OCI-LY3 (cell line): ENCODE data around the gene HRAS.

Experiments
- H2AFZ ChIP-seq: fragments of 200-600, 300-600 bp; shearing (Covaris generic); 2 replicates; pipeline ENCODE4 v1.6.0; 2014; ENCODE audit warnings: antibody characterized with exemption, low read depth, low read length
- H3K27ac ChIP-seq: fragments of 200-600, 300-600 bp; sonication (generic); 2 replicates; pipeline ENCODE4 v1.5.1; 2014; ENCODE audit warnings: mild to moderate bottlenecking, low read length, moderate library complexity, mixed read lengths
- H3K27me3 ChIP-seq: fragments of 200-600, 300-600 bp; sonication (generic); 2 replicates; pipeline ENCODE4 v1.6.1; 2014; ENCODE audit warnings: low read depth, low read length, mixed read lengths
- H3K36me3 ChIP-seq: fragments of 200-600, 300-600 bp; sonication (generic); replicated peaks from 2 replicates; pipeline ENCODE3; 2014; ENCODE audit warnings: low read depth, low read length, mixed read lengths
- H3K4me1 ChIP-seq: fragments of 300-600, 200-600 bp; sonication (generic); 2 replicates; pipeline ENCODE4 v1.6.1; 2014; ENCODE audit warnings: low read length, mixed read lengths
- H3K4me2 ChIP-seq: fragments of 200-600, 300-600 bp; sonication (generic); 2 replicates; pipeline ENCODE4 v1.6.1; 2014; ENCODE audit warnings: low read length, mixed read lengths
- H3K4me3 ChIP-seq: fragments of 300-600, 200-600 bp; sonication (generic); 2 replicates; pipeline ENCODE4 v1.5.1; 2014; ENCODE audit warnings: antibody characterized with exemption, mild to moderate bottlenecking, low read length, moderate library complexity
- H3K79me2 ChIP-seq: fragments of 300-600, 200-600 bp; shearing (Covaris generic); 2 replicates; pipeline ENCODE4 v1.6.1; 2014; ENCODE audit warnings: mild to moderate bottlenecking, low read length, mixed read lengths
- H3K9ac ChIP-seq: fragments of 300-600, 200-600 bp; shearing (Covaris generic); 2 replicates; pipeline ENCODE4 v1.6.0; 2014; ENCODE audit warnings: mild to moderate bottlenecking, low read length, moderate library complexity
- H3K9me3 ChIP-seq: fragments of 200-600, 300-600 bp; shearing (Covaris generic); 2 replicates; pipeline ENCODE4 v1.6.1; 2014; ENCODE audit warnings: low read length, mixed read lengths; ENCODE audit not compliant: insufficient read depth
- H4K20me1 ChIP-seq: fragments of 200-600, 300-600 bp; sonication (generic); 2 replicates; pipeline ENCODE4 v1.6.1; 2016; ENCODE audit warnings: low read length, mixed read lengths; ENCODE audit not compliant: insufficient read depth
- CTCF ChIP-seq: fragments of 200-600, 300-600 bp; sonication (generic); IDR thresholded peaks from 2 replicates; pipeline ENCODE4 v1.5.1; 2014; ENCODE audit warnings: antibody characterized with exemption, low read length, low read depth
- EZH2phosphoT487 ChIP-seq: fragments of 200-600 bp; shearing (Covaris generic); IDR thresholded peaks from 2 replicates; pipeline ENCODE4 v1.6.1; 2018; ENCODE audit warnings: antibody characterized with exemption, mixed run types, low read depth

The HRAS gene

GRCh38 chr11:555780-556661 is 20.6 kb upstream of the HRAS start:
- TF ChIP-seq EZH2phosphoT487, result no peak
- TF ChIP-seq CTCF, result no peak
- no peak overlapping the region for H3K9ac ChIP-seq
- peaks cover 18% of the 10 kb centered on the region for H3K4me1 ChIP-seq
- H4K20me1 ChIP-seq, result no peaks in the 10 kb centered on the region
- H2AFZ ChIP-seq, result no peak overlapping the region
- no peak overlapping the region for H3K4me2 ChIP-seq
- H3K27ac ChIP-seq, result no peak overlapping the region
- H3K4me3 ChIP-seq, result no peak overlapping the region
- no peaks in the 10 kb centered on the region for H3K9me3 ChIP-seq
- H3K36me3 ChIP-seq, result no peaks in the 10 kb centered on the region
- no peaks in the 10 kb centered on the region for H3K27me3 ChIP-seq
- no peaks in the 10 kb centered on the region for H3K79me2 ChIP-seq

- Histone ChIP-seq H3K27ac (no peak overlapping the region), H2AFZ (0 out of 2 replicates have a peak overlapping the region, but pooled peaks have one; percentile 53), H3K79me2 (no peaks in the 10 kb centered on the region), H3K9ac (peak overlapping the region; percentile 37; the same call in 1 of the 2 replicates), H4K20me1 (no peaks in the 10 kb centered on the region), H3K4me3 (peak overlapping the region; percentile 74), H3K36me3 (no peaks in the 10 kb centered on the region), H3K4me2 (peak overlapping the region; percentile 82), H3K4me1 (peaks cover 18% of the 10 kb centered on the region), H3K27me3 (no peaks in the 10 kb centered on the region), H3K9me3 (no peaks in the 10 kb centered on the region)
- no peak for TF ChIP-seq EZH2phosphoT487
- TF ChIP-seq CTCF, result no peak
These were observed 19.9 kb upstream of the HRAS start for GRCh38 chr11:555227-555779.

- Histone ChIP-seq H3K27me3 (no peaks in the 10 kb centered on the region), H3K9ac (peak overlapping the region; percentile 49), H2AFZ (peak overlapping the region; percentile 6; the same call in 1 of the 2 replicates), H3K4me2 (peak overlapping the region; percentile 82), H3K79me2 (no peaks in the 10 kb centered on the region), H3K4me3 (peak overlapping the region; percentile 74), H3K36me3 (no peaks in the 10 kb centered on the region), H3K9me3 (no peaks in the 10 kb centered on the region), H4K20me1 (no peaks in the 10 kb centered on the region), H3K4me1 (peaks cover 13% of the 10 kb centered on the region; the same call in 1 of the 2 replicates), H3K27ac (no peak overlapping the region)
- TF ChIP-seq CTCF (peak; percentile 46), EZH2phosphoT487 (no peak)
These were observed 19.3 kb upstream of the HRAS start for GRCh38 chr11:554428-555226.

GRCh38 chr11:553988-554340 is 18.6 kb upstream of the HRAS start:
- Histone ChIP-seq H3K4me1 (0 out of 2 replicates have a peak, but pooled peaks cover 7% of the 10 kb centered on the region), H3K79me2 (no peaks in the 10 kb centered on the region), H3K36me3 (no peaks in the 10 kb centered on the region), H2AFZ (no peak overlapping the region), H3K4me3 (peak overlapping the region; percentile 73; the same call in 1 of the 2 replicates), H3K9ac (peak overlapping the region; percentile 49; the same call in 1 of the 2 replicates), H3K27ac (no peak overlapping the region), H3K9me3 (no peaks in the 10 kb centered on the region), H3K27me3 (no peaks in the 10 kb centered on the region), H3K4me2 (peak overlapping the region; percentile 64), H4K20me1 (no peaks in the 10 kb centered on the region)
- TF ChIP-seq CTCF, result no peak
- TF ChIP-seq EZH2phosphoT487, result no peak
